ENCODE measurements around the gene GPR162.
A peak's percentile ranks its signal among the peaks of the same experiment; 100 is the strongest.
"Not testable (repeated sequence)": the region's sequence is repeated elsewhere in the genome, so short reads cannot be mapped to it uniquely, and the experiment has no call there.

Gene GPR162

GRCh38 chr12:6871052-6871957, 49.7 kb downstream of the GPR162 start:
- H3K36me3 ChIP-seq: peaks cover 50% of the 10 kb centered on the region
- TF ChIP-seq CTCF (IDR thresholded peaks at IDR 0.05; ENCODE audit: low read depth, low read length): no peak
- no peaks in the 10 kb centered on the region for H3K27me3 ChIP-seq (ENCODE audit: insufficient read depth, low read depth, severe bottlenecking)
- H3K4me3 ChIP-seq (ENCODE audit: low read depth, low read length): no peak overlapping the region
- no peak overlapping the region; the same call in none of the 2 replicates for H3K27ac ChIP-seq
- no peaks in the 10 kb centered on the region for H3K9me3 ChIP-seq (ENCODE audit: severe bottlenecking)
- peak; percentile 37 for DNase-seq

GRCh38 chr12:6872073-6873048, 50.7 kb downstream of the GPR162 start:
- H3K27ac ChIP-seq: peak overlapping the region; percentile 47
- peaks cover 54% of the 10 kb centered on the region for H3K36me3 ChIP-seq

GRCh38 chr12:6873094-6874014, 51.7 kb downstream of the GPR162 start, which contains the start of gene SPSB2:
SPSB2 (minus strand) TSS chr12:6873303; CDS start chr12:6872901, 402 bp downstream.
- Histone ChIP-seq H3K27me3 (ENCODE audit: insufficient read depth, low read depth, severe bottlenecking) (no peaks in the 10 kb centered on the region), H3K27ac (peak within 1 kb of the TSS; percentile 47), H3K36me3 (peaks cover 45% of the 10 kb centered on the region), H3K9me3 (ENCODE audit: severe bottlenecking) (no peaks in the 10 kb centered on the region), H3K4me3 (ENCODE audit: low read depth, low read length) (peak within 1 kb of the TSS; percentile 53)
- TF ChIP-seq CTCF (IDR thresholded peaks at IDR 0.05; ENCODE audit: low read depth, low read length): no peak
- peak; percentile 99 for DNase-seq

More at GRCh38 chr12:6872073-6873048, 50.7 kb downstream of the GPR162 start:
- H3K27me3 ChIP-seq (ENCODE audit: insufficient read depth, low read depth, severe bottlenecking): no peaks in the 10 kb centered on the region
- H3K4me3 ChIP-seq (ENCODE audit: low read depth, low read length): peak overlapping the region; percentile 53
- no peaks in the 10 kb centered on the region for H3K9me3 ChIP-seq (ENCODE audit: severe bottlenecking)
- DNase-seq: peak; percentile 85
- peak; percentile 98 for TF ChIP-seq CTCF (IDR thresholded peaks at IDR 0.05; ENCODE audit: low read depth, low read length)

GRCh38 chr12:6874015-6874368, 52.4 kb downstream of the GPR162 start:
- Histone ChIP-seq H3K4me3 (ENCODE audit: low read depth, low read length) (peak overlapping the region; percentile 53), H3K36me3 (peaks cover 38% of the 10 kb centered on the region)
- not testable (repeated sequence) for H3K27ac ChIP-seq; H3K9me3 ChIP-seq (ENCODE audit: severe bottlenecking); DNase-seq; H3K27me3 ChIP-seq (ENCODE audit: insufficient read depth, low read depth, severe bottlenecking)

All from WERI-Rb-1 (cell line).